ENCODE data around the gene GFI1.

The GFI1 gene

DNA sequence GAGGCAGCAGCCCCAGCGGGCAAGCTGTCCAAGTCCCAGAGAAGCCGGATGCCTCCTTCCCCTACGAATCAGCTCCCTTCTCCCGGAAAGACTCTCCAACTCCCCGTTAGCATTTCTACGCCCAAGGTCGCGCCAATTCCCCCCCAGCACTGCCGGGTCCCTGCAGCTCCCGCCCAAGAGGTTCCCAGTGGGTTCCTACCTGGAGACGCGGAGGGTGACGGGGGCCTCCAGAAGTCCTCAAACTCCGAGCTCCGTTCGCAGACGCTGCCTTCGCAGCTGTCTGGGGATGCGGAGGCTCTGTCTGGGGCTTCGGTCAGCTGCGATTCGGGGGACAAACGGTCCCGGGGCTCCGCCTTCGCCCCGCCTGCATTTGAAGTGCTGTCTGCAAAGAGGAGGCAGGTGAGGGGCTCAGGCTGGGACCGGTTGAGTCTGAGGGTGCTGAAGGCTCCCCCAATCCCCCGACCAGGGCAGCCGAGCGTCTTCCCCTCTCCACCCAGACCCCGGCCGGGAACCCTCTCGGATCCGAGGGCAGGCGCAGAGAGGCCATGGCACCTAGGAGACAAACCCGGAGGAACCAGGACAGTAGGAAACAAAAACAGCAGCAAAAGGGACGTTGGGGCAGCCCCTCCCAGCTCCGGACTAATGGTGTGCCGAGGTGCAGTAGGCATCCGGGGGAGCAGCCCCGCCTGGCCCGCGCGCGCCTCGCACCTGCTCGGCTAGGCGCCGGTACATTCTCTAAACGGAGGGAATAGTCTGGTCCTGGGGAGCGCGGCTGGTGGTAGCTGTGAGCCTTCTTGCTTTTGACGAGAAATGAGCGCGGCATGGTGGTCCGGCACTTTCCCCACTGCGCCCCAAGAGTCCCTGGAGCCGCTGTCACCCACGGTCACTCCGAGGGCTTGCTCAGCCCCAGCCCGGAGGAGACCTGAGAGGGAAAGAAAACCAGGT, 3.8 kb downstream of the GFI1 start:
- peak overlapping the region; percentile 94 for H3K27ac Mint-ChIP-seq
- DNase-seq: peak; percentile 38
- ATAC-seq: no peak
- H3K36me3 Mint-ChIP-seq (ENCODE audit: low read depth): peaks cover 51% of the 10 kb centered on the region
- H3K4me1 Mint-ChIP-seq: peaks cover 46% of the 10 kb centered on the region
- H3K4me3 Mint-ChIP-seq: peak overlapping the region; percentile 96
- H3K27me3 Mint-ChIP-seq: no peaks in the 10 kb centered on the region
- no peaks in the 10 kb centered on the region for H3K9me3 Mint-ChIP-seq

DNA sequence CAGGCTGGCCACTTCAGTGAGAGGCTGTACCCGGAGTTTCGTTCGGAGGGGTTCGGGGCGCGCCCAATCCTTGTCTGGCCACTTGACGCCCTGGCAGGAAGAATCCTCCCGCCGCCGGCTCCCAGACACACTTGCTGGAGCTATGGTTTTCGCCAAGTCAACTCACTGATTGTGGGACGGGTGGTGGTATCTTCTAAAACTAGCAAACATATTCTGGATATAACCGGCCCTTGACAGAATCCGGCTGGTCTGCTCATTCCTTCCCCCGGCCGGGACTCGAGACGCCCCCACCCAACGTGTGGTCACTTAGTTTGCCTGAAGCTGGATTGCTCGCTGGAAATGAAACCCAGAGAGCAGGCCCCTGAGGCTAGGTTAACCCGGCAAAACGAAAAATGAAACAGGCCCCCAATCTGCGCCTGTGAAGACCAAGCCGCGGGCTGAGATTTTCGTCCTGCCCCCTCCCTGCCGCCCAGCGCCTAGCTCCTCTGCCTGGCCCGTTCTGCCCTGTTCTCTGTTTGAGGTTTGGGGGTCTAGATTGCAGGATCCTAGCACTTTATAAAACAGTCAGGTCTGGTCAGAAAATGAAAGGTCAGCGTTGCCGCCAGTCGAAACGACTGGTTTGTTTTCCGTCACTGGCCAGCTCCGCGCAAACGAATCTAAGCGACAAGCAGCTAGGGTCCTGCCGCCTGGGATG, 4.6 kb downstream of the GFI1 start:
- DNase-seq (no peak), ATAC-seq (no peak)
- Mint-ChIP-seq H3K9me3 (no peaks in the 10 kb centered on the region), H3K4me1 (peaks cover 53% of the 10 kb centered on the region), H3K36me3 (ENCODE audit: low read depth) (peaks cover 59% of the 10 kb centered on the region), H3K27ac (peak overlapping the region; percentile 94), H3K27me3 (no peaks in the 10 kb centered on the region), H3K4me3 (peak overlapping the region; percentile 96)

DNA sequence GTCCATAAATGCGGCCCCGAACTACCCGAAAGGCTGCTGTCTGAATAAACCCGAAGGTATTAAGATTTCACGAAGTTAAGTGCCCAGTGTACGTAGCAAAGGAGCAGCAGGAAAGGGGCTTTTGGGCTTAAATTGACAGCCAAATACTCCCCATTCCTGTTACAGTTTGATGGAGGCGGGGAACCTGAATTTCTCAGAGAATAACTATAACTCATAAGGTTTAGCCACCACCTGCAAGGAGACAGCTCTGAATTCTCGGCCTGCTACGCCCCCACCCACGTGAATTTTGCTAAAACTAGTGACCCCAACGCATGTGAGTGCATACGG, 5.2 kb downstream of the GFI1 start:
- Mint-ChIP-seq H3K4me1 (peaks cover 59% of the 10 kb centered on the region), H3K36me3 (ENCODE audit: low read depth) (peaks cover 65% of the 10 kb centered on the region), H3K4me3 (peak overlapping the region; percentile 96), H3K27me3 (no peaks in the 10 kb centered on the region), H3K9me3 (no peaks in the 10 kb centered on the region), H3K27ac (no peak overlapping the region)
- no peak for ATAC-seq
- DNase-seq: no peak

DNA sequence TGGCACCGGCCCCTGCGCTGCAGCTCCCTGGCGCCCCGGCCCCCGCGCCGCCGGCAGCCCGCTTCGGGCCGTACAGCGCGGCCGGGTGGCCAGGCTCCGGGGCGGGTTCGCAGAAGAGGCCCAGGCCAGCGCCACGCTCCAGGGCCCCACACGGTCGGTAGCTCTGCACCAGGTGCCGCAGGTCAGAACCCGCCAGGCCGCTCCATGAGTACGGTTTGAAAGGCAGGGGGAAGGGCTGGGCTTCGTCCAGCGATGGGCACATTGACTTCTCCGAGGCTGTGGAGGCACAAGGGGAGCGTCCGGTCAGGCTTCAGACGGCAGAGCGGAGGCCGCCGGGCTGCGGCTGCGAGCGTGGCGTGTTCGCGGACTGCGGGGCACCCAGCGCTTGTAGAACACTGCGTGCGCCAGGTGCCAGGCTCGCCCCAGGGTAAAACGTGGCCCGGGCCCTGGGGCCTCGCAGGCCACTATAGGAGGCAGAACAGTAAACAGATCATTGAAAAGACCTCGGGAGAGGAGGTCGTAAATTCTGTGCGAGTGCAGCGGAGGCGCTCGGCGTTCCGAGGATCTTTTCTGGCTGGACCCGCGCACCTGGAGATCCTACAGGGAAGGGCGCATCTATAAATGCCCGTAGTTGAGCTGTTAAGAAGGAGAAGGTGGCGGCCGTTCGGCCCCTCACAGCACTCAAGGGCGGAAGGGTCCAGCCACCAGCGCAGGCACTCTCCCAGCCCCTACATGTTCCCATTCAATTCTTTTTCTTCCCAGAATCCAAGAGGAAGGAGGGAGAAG, 5.7 kb downstream of the GFI1 start:
- peaks cover 64% of the 10 kb centered on the region for H3K4me1 Mint-ChIP-seq
- peak overlapping the region; percentile 96 for H3K4me3 Mint-ChIP-seq
- DNase-seq (no peak), ATAC-seq (no peak)
- no peaks in the 10 kb centered on the region for H3K9me3 Mint-ChIP-seq
- H3K27ac Mint-ChIP-seq: peak overlapping the region; percentile 56
- H3K36me3 Mint-ChIP-seq (ENCODE audit: low read depth): peaks cover 70% of the 10 kb centered on the region
- H3K27me3 Mint-ChIP-seq: no peaks in the 10 kb centered on the region

DNA sequence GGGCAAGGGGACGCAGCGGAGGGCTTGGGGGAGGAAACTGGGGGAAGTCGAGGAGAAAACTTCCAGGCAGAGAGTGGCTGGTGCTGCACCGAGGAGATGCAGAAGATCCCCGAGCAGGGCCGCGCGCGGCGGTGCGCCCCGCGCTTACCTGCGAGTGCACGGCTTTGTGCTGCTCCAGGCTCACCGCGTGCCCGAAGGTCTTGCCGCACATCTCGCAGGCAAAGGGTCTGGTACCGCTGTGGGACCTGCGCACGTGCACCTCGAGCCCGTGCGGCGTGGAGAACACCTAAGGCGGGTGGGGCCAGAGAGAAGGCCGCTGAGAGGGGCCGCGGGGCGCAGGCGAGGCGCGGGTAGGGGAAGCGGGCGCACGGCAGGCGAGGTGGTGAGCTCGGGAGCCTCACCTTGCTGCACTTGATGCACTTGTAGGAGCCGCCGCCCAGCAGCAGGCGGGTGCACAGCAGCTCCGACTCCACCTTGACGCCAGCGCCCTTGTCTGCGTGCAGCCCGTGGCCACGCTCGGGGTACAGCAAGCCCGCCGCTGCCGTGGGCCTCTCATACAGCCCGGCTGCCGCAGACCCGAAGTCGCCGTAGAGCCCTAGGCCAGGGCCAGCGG, 6.4 kb downstream of the GFI1 start:
- Mint-ChIP-seq H3K4me1 (peaks cover 71% of the 10 kb centered on the region), H3K4me3 (peak overlapping the region; percentile 58), H3K9me3 (no peaks in the 10 kb centered on the region), H3K36me3 (ENCODE audit: low read depth) (peaks cover 77% of the 10 kb centered on the region), H3K27me3 (no peaks in the 10 kb centered on the region), H3K27ac (peak overlapping the region; percentile 67)
- ATAC-seq (no peak), DNase-seq (no peak)

DNA sequence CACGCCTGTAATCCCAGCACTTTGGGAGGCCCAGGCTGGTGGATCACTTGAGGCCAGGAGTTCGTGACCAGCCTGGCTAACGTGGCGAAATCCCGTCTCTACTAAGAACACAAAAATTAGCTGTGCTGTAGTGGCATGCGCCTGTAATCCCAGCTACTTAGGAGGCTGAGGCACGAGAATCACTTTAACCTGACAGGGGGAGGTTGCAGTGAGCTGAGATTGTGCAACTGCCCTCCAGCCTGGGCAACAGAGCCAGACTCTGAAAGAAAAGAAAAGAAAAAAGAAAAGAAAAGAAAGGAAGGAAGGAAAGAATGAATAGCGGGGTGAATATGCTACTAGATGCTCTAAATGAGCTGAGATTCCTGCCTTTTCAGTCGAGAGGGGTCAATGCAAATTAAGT, 7.1 kb downstream of the GFI1 start:
- Mint-ChIP-seq H3K4me1 (peaks cover 78% of the 10 kb centered on the region), H3K27me3 (no peaks in the 10 kb centered on the region), H3K27ac (peak overlapping the region; percentile 67), H3K4me3 (peak overlapping the region; percentile 58), H3K36me3 (ENCODE audit: low read depth) (peaks cover 83% of the 10 kb centered on the region), H3K9me3 (no peaks in the 10 kb centered on the region)
- DNase-seq (no peak), ATAC-seq (no peak)

DNA sequence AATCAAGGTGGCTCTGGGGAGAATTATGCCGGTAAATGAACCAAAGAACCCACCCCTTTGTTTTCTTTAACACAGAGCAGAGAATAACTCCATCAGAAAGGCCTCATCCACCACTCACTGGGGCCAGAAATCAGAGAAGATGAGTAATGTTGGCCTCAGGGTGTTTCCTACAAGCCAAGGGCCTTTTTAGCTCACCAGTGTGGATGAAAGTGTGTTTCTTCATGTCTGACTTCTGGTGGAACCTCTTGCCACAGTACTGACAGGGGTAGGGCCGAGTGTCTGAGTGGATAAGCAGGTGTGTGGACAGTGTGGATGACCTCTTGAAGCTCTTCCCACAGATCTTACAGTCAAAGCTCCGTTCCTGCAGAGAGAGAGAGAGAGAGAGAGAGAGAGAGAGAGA, 8.3 kb downstream of the GFI1 start:
- Mint-ChIP-seq H3K9me3 (no peaks in the 10 kb centered on the region), H3K27me3 (no peaks in the 10 kb centered on the region), H3K27ac (peak overlapping the region; percentile 67)

DNA sequence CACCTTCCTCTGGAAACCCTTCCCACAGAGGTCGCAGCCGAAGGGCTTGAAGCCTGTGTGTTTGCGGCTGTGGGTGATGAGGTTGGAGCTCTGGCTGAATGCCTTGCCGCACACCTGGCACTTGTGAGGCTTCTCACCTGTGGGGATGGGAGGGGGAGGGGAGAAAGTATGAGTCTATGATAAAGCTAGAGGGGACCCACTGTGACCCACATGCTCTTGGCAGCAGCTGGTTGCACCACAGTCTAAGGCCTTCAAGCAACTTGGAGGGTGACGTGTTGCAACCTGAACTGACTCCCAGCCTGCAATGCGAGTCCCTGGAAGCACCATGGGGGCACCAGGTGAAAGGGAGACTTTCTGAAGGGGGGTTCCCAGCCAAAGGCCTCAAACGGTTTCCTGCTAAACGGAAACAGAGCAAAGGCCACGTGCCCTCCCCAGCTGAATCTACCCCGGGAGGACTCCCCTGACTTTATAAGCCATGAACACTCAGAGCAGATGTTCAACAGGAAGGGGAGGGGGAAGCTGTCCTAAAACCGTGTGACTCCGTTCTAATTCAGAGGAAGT, 10.6 kb downstream of the GFI1 start:
- DNase-seq: peak; percentile 64
- peak overlapping the region; percentile 45 for H3K4me3 Mint-ChIP-seq
- H3K9me3 Mint-ChIP-seq: no peaks in the 10 kb centered on the region
- no peaks in the 10 kb centered on the region for H3K27me3 Mint-ChIP-seq
- peak; percentile 65 for ATAC-seq
- H3K27ac Mint-ChIP-seq: peak overlapping the region; percentile 82
- H3K4me1 Mint-ChIP-seq: peaks cover 78% of the 10 kb centered on the region
- peaks cover 83% of the 10 kb centered on the region for H3K36me3 Mint-ChIP-seq (ENCODE audit: low read depth)

More for the DNA sequence above, 8.3 kb downstream of the GFI1 start:
- Mint-ChIP-seq H3K4me1 (peaks cover 87% of the 10 kb centered on the region), H3K4me3 (peak overlapping the region; percentile 58), H3K36me3 (ENCODE audit: low read depth) (peaks cover 86% of the 10 kb centered on the region)
- ATAC-seq: peak; percentile 41
- DNase-seq: no peak

DNA sequence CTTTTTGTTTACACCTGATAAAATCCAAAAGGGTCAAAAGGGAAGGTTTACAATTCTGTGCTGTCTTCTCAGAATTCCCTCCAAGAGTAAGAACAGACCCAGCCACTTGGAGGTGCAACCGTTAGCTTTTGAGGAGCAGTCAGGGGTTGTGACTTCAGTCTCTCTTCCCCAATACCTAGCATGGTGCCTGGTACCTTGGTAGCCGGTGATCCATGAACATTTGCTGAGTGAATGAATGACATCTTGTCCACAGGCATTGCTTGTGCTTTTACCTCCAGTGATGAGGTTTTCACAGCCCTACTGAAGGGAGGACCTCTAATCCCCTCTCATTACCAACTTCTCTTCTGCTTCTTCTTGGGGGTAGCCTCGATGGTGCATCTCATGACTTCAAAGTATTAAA, 11.7 kb downstream of the GFI1 start:
- peaks cover 84% of the 10 kb centered on the region for H3K36me3 Mint-ChIP-seq (ENCODE audit: low read depth)
- H3K27me3 Mint-ChIP-seq: no peaks in the 10 kb centered on the region
- peaks cover 78% of the 10 kb centered on the region for H3K4me1 Mint-ChIP-seq
- ATAC-seq: no peak
- peak overlapping the region; percentile 82 for H3K27ac Mint-ChIP-seq
- H3K4me3 Mint-ChIP-seq: peak overlapping the region; percentile 49
- no peak for DNase-seq
- no peaks in the 10 kb centered on the region for H3K9me3 Mint-ChIP-seq

DNA sequence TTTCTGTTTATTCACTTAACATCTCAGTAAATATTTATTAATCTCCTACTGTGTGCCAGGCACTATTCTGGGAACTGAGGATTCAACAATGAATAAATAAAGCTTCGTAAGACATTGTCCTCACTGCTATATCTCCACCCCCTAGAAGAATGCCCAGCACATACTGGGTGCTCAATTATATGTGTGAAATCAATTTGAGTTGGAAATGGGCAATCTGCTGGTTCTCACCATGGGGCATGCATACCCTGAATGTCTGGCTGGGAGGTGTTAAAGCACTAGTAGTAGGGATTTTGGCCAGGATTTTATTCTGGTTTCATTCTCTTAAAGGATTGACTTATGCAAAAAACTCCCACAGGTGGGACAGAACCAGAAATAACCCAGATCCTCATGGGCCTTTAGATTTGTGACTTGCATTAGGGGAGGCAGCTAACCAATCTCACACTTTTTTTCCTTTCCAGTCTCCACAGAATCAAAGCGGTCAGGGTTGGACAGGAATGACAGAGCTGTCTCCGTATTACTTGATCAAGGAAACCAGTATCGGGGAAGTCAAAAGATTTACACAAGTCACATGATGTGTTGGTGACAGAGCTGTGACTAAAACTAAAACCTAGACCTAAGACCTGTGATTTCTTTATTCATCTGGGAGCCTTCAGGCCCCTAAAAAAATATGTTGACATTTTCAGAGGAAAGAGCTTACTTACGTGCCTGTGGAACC, 12.8 kb downstream of the GFI1 start:
- peaks cover 71% of the 10 kb centered on the region for H3K4me1 Mint-ChIP-seq
- H3K4me3 Mint-ChIP-seq: peak overlapping the region; percentile 49
- no peaks in the 10 kb centered on the region for H3K9me3 Mint-ChIP-seq
- H3K27ac Mint-ChIP-seq: peak overlapping the region; percentile 82
- DNase-seq (no peak), ATAC-seq (peak; percentile 60)
- no peaks in the 10 kb centered on the region for H3K27me3 Mint-ChIP-seq
- H3K36me3 Mint-ChIP-seq (ENCODE audit: low read depth): peaks cover 80% of the 10 kb centered on the region

DNA sequence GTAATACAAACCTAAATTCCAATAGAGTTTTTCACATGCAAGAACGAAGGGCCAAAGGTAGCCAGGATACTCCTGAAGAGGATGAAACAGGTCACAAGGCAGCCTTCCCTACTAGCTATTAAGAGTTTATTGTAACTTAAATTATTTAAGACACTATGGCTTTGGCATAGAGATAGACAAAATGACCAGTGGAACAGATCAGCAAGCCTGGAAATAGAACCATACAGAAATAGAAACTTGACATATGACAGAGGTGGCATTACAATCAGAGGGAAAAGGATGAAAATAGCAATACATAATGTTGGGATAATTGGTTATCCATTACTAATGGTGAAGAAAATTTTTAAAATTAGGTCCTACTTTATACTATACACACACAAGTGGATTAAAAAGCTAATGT, 16.5 kb downstream of the GFI1 start:
- ATAC-seq (no peak), DNase-seq (no peak)
- no peaks in the 10 kb centered on the region for H3K9me3 Mint-ChIP-seq
- H3K27me3 Mint-ChIP-seq: no peaks in the 10 kb centered on the region
- no peak overlapping the region for H3K4me3 Mint-ChIP-seq
- peaks cover 55% of the 10 kb centered on the region for H3K36me3 Mint-ChIP-seq (ENCODE audit: low read depth)
- H3K27ac Mint-ChIP-seq: no peak overlapping the region
- peaks cover 57% of the 10 kb centered on the region for H3K4me1 Mint-ChIP-seq

DNA sequence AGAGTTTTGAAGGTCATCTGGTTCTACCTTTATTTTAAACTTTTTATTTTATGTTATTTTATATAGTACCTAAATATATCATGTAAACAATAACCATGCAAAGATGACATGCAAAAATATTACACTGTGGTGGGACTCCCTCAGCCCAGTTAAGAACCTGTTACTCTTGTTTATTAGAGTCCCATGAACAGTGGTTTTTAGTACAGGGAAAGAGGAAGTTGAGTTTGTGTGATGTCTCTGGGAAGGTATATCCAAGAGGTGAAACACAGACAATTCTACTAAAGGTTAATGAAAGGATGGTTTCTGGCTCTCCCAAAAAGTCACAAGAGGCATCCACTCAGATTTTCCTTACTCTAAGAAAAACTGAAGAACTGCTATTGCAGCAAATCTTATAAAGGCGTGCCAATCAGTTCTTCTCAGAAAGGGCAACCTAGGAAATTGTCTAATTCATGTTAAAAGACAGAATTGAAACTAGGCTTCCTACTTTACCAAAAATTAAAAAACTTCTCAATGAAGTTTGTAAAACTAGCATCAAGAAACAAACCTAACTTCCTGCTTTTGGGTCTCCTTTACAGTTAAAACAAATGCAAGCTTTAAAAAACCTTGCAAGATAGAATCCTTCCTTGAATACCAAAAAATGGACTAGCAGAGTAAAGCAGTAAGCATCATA, 19.9 kb downstream of the GFI1 start:
- peaks cover 29% of the 10 kb centered on the region for H3K36me3 Mint-ChIP-seq (ENCODE audit: low read depth)
- peak overlapping the region; percentile 55 for H3K27ac Mint-ChIP-seq
- peaks cover 60% of the 10 kb centered on the region for H3K4me1 Mint-ChIP-seq
- no peak for DNase-seq
- H3K4me3 Mint-ChIP-seq: no peak overlapping the region
- no peaks in the 10 kb centered on the region for H3K27me3 Mint-ChIP-seq
- ATAC-seq: no peak
- H3K9me3 Mint-ChIP-seq: no peaks in the 10 kb centered on the region

DNA sequence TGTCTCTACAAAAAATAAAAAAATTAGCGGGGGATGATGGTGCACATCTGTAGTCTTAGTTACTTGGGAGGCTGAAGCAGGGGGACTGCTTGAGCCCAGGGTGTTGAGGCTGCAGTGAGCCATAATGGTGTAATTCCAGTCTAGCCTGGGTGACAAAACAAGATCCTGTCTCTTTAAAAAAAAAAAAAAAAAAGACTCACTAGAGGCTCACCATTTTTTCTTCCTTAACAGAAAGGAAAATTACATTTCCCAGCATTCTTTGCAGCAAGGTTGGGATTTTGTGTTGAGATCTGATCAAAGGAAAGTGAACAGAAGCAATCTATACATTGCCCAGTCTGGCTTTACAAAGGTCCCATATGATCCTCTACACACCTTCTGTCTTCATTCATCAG, 21.5 kb downstream of the GFI1 start:
- Mint-ChIP-seq H3K36me3 (ENCODE audit: low read depth) (peaks cover 21% of the 10 kb centered on the region), H3K27ac (no peak overlapping the region), H3K4me1 (peaks cover 66% of the 10 kb centered on the region), H3K4me3 (no peak overlapping the region), H3K27me3 (no peaks in the 10 kb centered on the region), H3K9me3 (no peaks in the 10 kb centered on the region)
- DNase-seq (no peak), ATAC-seq (no peak)
